ENCODE data around the gene THOC6.

The THOC6 gene

GRCh38 chr16:2991566-2992261, 32.1 kb upstream of the THOC6 start:
- DNase-seq (ENCODE audit: low read depth in 2 of 2): no peak

GRCh38 chr16:2992383-2993081, 31.3 kb upstream of the THOC6 start:
- no peak for DNase-seq (ENCODE audit: low read depth in 2 of 2)

GRCh38 chr16:2996298-2996697, 27.5 kb upstream of the THOC6 start:
- no peak for DNase-seq (ENCODE audit: low read depth in 2 of 2)

DNA sequence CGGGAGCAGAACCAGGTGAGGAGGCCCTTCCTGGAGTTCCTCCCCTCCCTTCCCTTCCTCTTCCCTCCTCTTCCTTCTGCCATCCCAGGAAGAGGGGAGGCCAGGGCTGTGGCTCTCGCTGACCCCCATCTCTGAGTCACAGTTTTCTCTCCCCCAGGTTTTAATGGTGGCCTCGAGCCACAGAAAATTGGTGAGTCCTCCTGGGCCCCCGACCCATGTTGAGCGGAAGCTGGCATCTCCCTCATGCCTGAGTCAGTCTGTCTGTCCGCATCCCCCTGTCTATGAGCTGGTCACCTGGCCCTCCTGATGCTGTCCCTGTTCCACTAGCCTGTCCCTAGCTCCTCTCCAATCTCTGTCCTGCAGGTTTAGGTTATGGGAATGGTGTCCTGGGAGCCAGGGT, 23.9 kb upstream of the THOC6 start:
- no peak for DNase-seq (ENCODE audit: low read depth in 2 of 2)

GRCh38 chr16:3000540-3000939, 23.3 kb upstream of the THOC6 start:
- DNase-seq (ENCODE audit: low read depth in 2 of 2): no peak

DNA sequence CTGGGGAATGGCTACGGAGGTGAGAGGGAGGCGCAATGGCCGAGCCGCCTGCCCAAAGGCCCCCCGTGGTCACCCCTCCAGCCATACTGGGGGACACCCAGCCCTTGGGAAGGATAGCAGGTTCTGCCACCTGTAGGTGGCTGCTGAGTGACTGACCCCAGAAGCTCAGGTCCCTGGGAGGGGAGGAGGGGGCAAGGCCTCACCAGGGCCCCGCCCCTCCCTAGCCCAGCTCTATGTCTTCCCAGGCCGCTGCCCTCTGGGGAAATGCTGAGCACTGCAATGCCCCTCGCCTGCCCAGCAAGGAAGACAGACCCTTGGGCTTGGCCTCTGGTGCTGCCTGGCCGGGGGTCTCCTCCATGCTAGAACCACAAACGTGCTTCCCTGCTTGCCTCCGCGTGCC, 22.5 kb upstream of the THOC6 start:
- DNase-seq (ENCODE audit: low read depth in 2 of 2): no peak

DNA sequence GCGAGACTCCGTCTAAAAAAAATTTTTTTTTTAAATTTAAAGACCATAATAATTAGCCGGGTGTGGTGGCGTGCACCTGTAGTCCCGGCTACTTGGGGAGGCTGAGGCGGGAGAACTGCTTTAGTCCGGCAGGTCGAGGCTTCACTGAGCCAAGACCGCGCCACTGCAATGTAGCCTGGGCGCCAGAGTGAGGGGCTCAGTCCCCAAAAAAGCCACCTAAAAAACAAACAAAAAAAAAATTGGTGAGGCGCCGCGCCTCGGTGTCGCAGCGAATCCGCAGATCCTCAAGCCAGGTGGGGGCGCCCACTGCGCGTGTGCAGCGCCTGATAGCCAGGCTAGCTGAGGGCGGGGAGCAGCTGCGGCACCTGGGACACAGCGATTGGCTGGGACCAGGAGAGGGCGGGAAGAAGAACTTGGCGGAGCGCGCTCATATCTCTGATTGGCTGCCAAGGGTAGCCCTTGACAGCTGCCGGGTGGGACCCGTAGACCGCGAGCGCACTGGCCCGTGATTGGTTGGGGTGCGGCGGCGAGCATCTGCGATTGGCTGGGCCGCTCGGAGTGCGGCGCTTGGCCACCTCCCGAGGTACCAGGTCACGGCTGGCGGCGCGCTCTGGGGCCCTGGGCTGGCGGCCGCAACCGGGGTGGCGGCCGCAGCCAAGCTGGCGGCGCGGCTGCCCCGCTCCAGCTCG, 20.1 kb upstream of the THOC6 start:
- DNase-seq (ENCODE audit: low read depth in 2 of 2): peak; percentile 91 to 94

DNA sequence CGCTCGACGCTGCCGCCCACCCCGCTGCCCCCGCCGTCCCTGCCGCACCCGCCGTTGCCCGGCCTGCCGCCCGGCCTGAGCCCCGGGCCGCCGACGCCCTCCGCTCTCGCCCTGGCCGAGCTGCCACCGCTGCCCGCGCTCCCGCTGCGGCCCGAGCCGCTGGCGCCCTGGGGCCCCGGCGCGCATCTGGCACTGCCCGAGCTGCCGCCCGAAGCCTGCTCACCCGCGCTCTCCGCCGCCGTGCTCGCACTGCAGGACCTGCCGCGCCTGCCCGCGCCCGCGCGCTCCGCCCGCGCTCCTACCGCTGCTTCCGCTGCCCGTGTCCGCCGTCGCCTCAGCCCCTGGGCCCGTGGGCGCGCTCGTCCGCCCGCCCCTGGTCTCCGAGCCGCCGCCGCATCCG, 19.5 kb upstream of the THOC6 start:
- DNase-seq (ENCODE audit: low read depth in 2 of 2): no peak

DNA sequence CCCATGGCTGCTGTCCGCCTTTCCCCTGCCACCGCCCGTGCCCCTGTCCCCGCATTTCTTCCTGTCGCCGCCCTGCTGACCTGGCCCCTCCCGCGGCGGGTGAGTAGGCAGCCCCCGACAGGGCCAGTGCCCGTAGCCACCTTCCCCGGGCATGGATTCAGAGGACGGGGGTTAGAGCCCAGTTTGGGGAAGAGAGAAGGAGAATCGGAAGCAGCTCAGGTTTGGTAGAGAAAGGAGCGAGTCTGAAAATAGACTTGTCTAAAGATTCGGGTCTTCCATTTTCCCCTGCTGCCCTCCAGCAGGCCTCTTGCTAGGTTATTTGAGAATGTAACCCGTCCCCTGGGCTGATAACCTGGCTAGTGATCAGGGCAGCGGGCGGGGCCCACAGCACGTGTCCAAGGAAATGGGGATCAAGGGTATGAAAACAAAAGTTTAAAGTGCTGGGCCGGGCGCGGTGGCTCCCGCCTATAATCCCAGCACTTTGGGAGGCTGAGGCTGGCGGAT, 19.0 kb upstream of the THOC6 start:
- DNase-seq (ENCODE audit: low read depth in 2 of 2): no peak

GRCh38 chr16:3007059-3007956, 16.5 kb upstream of the THOC6 start:
- DNase-seq (ENCODE audit: low read depth in 2 of 2): no peak

DNA sequence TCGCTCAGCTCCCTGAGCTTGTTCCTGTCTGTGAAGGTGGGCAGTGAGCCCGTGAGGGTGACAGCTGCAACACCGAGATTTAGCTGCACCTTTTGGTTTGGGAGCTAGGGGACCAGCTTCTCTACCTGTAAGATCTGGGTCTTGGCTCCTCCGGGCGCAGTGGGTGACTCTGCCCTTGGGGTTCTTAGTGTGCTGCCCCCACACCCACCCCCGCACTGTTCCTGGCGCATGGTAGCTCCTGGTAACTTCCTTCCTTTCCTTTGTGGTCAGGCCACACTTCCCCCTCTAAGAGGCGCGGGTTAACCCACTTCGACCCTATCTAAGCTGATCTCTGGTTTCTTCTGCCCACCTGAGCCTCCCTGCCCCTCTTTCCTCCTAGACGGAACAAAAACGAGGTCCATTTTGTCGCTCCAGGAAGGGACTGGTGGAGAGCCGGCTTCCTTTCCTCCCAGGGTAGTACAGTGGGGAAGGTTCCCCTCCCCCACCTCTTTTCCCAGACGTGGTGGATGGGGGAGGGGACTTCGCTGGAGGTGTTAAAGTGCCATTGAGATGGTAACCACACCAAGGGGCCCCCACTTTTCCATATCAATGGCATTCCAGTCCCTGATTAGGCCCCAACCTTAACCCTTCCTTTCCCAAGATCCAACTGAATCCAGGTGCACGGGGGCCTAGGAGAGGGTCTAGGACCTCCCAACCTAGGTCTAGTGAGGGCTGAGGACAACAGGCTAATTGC, 15.7 kb upstream of the THOC6 start:
- DNase-seq (ENCODE audit: low read depth in 2 of 2): no peak

DNA sequence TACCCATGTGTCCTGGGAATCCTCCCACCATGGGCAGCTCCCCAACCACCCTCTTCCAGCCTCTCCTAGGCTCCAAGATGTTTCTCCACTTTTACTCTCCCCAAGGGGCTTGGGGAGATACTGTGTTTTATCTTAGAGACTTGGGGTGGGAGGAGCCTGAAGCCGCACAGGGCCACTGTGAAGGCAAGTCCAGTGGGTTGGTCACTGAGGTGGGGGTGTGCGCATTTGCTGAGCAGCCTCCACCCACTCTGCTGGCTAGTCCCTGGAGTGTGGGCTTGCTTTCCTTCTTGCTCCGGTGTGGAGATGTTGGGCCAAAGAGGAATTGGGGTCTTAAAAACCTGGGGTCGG, 15.2 kb upstream of the THOC6 start:
- no peak for DNase-seq (ENCODE audit: low read depth in 2 of 2)

DNA sequence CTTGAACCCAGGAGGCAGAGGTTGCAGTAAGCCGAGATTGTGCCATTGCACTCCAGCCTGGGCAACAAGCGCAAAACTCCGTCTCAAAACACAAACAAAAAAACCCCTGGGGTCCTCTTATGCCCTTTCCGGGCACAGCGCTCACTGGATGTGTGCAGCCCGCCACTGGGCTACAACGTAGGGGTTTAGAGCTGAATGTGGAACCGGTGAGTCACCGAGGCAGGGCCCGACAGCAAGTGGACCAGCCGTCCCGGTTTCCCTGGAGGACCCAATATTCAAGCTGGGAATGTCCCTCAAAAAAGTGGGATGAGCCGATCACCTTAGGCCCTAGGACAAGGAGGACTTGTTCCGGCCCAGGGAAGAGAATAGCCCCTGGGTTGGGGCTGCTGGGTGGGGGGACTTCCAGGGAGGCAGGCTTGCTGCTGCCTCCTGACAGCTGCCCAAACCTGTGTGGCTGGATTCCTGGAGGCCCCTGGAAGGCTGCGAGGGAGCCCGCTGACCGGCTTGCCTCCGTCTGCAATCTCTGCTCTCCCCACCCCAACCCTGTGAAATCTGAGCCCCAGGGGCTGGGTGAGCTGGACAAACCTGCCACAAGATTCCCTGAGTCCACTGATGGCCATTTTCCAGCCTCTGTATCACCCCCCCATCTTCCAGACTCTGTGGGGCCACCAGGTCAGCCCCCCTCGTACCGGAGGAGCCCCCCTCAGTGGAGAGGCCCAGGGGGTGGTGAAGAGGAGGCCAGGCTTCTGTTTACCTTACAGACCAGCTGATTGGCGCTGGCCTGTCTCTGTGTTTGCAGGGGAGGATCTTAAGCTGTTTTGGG, 14.1 kb upstream of the THOC6 start:
- no peak for DNase-seq (ENCODE audit: low read depth in 2 of 2)

GRCh38 chr16:3010510-3010909, 13.3 kb upstream of the THOC6 start:
- no peak for DNase-seq (ENCODE audit: low read depth in 2 of 2)

GRCh38 chr16:3012246-3012645, 11.6 kb upstream of the THOC6 start:
- DNase-seq (ENCODE audit: low read depth in 2 of 2): no peak

DNA sequence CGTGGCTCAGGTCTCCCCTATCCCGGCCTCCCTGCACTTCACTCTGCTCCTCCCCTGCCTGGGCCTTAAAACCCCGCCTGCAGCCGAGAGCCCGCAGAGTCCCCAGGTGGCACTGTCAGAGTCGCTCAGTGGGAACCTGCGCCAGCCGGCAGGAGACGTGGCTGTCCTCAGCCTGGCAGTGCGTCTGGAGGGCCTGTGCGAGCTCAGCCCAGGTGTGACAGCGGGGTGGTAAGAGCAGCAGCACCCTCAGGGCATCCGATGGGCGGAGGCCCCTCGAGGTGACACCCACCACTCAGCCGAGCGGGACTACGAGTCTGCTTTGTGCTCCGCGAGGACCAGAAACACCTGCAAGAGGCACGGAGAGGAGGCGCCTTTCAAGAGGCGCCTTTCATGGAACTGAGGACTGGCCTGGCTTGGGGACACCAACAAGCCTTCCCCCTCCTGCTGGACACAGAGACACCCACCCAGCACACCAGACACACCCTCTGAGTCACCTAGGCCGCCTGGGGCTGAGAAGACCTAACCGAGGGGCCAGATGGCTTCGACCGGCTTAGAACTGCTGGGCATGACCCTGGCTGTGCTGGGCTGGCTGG, 10.9 kb upstream of the THOC6 start, which contains the start of gene CLDN9:
CLDN9 (plus strand) TSS at position 96 of the 593 bp plus-strand sequence; CDS start at position 536, 440 bp downstream.
- no peak for DNase-seq (ENCODE audit: low read depth in 2 of 2)

DNA sequence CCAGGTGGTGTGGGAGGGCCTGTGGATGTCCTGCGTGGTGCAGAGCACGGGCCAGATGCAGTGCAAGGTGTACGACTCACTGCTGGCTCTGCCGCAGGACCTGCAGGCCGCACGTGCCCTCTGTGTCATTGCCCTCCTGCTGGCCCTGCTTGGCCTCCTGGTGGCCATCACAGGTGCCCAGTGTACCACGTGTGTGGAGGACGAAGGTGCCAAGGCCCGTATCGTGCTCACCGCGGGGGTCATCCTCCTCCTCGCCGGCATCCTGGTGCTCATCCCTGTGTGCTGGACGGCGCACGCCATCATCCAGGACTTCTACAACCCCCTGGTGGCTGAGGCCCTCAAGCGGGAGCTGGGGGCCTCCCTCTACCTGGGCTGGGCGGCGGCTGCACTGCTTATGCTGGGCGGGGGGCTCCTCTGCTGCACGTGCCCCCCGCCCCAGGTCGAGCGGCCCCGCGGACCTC, 10.3 kb upstream of the THOC6 start:
- DNase-seq (ENCODE audit: low read depth in 2 of 2): no peak

DNA sequence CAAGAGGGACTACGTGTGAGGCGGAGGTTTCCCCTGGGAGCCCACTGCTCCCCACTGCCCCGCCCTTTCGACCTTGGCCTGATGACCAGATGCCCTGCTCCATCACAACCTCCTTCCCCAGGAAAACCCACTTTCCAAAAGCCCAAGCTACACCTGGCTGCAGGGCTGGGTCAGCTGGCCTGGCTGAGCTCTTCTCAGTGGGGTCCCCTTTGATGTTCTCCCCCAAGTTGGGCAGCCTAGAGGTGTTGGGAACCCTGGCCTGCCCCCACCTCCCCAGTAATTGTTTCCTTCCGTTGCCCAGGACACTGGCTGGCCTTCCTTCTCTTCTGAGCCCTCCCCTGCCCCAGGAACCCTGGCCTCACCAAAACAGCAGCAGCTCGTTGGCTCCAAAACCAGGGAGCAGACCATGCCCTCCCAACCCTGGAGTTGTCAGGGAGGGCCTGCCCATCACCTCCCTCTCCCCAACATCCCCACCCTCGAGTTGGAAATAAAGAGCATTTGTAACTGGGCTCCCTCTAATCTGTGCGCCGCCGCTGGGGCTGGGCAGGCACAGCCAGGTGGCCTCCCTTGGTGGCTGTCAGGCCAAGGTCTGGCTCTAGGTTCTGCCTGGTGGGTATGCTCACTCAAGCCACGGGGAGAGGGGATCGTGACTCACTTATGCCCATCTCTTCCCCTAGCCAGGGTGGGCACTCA, 9.7 kb upstream of the THOC6 start:
- DNase-seq (ENCODE audit: low read depth in 2 of 2): no peak

DNA sequence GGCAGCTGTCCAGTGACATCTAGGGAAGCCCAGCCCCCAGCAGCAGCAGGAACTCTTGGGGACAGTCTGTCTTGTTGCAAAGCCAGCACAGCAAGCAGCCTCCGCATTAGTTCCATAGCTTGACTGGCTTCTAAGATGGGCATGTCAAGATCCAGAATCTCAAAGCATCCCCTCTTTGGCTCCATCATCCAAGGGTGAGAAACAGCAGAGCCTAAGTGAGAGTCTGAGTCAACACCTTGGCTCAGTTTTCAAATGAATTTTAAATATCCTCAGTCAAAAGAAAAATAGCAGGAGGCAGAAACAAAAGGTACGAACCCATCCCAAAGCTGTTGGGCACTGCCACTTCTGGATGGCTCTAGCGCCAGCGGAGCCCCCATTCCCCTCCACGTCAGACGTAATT, 8.9 kb upstream of the THOC6 start:
- no peak for DNase-seq (ENCODE audit: low read depth in 2 of 2)

Data from activated CD4-positive, alpha-beta T cell treated with anti-CD3 and anti-CD28 coated beads for 24 hours (primary cell).